Measurements from ENCODE around the gene KRTAP5-8. TPM values are rescaled to one million over a fixed set of nuclear protein-coding genes. Genes with fewer than 3 reads are reported as not detected.
"Not testable (repeated sequence)": the region's sequence is repeated elsewhere in the genome, so short reads cannot be mapped to it uniquely, and the experiment has no call there.

The KRTAP5-8 gene
- total RNA-seq, 1 donor from 2014 or later = not detected

DNA sequence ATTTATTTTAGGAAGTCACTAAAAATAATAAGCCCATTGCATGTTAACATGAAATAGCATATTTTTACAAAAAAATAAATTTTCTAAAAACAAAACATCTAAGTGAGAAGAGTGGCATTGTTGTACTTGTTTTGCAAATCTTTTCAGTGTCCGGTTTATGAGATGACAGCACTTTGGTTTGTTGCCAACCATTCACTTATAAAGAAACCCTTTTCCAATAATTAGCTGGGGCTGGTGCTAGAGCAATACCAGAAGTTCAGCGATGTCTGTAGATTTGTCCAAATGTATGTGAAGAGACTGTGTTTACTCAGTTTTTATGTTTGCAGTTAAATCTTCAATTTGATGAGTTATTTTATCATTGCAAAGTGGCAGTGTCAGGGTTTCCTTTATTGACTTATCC is 32.8 kb upstream of the KRTAP5-8 start:
- no peak for DNase-seq
- ATAC-seq = no peak
- intact Hi-C loops (cut with micrococcal nuclease) = no loop called here

DNA sequence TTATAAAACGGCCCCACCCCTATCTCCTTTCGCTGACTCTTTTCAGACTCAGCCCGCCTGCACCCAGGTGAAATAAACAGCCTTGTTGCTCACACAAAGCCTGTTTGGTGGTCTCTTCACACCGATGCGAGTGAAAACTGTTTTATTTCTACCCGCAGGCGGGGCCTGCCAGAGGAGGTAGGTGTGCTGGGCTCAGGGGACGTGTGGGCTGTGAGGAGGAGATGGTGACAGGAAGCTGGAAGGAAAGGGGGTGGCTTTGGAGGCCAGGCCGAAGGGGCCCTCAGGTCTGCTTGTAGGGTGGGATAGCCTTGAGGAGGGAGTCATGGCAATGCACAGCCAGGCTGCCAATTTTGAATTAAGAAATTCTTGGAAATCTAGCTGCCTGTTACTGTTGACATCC is 32.0 kb upstream of the KRTAP5-8 start:
- DNase-seq (no peak), ATAC-seq (no peak)
- intact Hi-C loops (cut with micrococcal nuclease) = no loop called here

DNA sequence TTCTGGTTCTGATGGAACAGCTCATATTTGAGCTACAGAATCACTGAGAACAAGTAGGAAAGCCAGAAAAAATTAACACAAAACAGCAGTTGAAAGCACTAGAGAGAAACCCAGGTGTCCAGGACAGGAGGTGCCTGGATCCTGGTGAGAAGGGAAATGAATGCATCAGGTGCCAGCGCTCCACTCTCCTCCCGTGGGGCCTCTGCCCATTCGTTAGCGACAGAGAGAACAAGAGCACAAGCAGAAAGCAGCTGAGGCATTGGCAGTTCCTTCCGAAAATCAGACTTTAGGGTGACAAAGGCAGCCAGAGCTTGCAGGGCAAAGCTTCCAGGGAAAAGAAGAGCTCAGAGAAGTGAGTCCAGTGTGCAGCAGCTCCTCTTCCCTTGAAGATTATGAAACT is 30.7 kb upstream of the KRTAP5-8 start:
- no peak for DNase-seq
- ATAC-seq = no peak
- intact Hi-C loops (cut with micrococcal nuclease) = no loop called here

DNA sequence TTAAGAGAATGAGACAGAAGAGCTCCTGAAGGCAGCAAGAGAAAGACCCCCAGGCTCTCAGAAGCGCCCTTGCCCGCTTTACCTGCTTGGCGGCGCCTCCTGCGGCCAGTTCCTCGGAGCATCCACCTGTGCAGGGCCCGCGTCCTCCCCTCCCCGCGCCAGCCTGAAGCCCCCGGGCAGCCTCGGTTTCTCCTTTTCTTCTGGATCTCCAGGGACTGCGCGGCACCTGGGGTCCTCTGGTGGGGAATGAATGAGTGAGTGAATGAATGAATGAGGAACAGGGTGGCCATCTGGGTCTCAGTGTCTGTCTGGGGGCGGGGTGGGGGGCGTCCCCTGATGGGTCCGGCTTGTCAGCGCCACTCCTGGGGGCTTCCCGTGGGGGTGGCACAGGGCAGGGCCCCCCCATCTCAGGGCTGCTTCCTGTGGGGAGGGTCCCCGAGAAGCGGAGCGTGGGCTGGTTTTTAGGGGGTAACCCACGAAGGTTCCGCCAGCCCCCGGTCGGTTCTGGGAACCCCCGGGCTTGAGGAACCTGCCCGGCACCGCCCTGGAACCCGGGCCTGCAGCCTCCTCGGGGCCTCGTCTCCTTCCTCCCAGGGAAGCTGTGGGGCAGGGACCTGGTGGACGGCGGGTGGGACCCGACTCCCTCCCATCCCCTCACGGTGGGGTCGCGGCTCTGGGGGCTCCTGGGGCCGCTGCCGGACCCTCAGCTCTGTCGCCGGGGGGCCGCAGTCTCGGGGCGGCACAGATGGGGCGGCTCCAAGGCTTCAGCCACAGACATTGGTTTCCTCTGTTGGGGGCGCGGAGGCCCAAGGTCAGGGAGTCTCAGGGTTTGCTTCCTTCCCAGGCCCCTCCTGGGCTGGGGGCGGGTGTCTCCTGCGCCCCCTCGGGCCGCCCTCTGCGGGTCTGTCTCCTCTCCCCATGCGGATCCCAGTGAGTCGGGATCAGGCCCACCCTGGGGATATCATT is 19.0 kb upstream of the KRTAP5-8 start:
- DNase-seq = no peak
- intact Hi-C loops (cut with micrococcal nuclease) = no loop called here
- no peak for ATAC-seq

DNA sequence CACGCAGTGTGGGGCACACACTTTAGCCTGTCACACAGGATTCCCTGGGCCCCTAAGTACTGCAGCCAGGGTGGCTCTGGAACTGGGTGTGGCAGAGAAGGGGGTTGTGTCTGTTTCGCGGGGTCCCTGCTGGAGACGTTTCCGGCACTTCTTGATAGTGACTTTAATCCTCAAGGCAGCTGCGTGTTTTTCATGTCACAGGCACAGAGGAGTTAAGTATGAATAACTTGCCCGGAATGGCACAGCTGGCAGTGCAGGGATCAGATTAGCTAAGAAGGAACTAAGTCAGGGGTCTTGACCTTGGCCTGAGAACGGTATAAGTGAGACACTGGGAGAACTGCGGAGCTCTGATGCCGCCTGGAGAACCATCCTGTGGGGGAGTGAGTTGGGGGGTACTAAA is 18.3 kb upstream of the KRTAP5-8 start:
- ATAC-seq = no peak
- no peak for DNase-seq
- intact Hi-C loops (cut with micrococcal nuclease) = no loop called here

DNA sequence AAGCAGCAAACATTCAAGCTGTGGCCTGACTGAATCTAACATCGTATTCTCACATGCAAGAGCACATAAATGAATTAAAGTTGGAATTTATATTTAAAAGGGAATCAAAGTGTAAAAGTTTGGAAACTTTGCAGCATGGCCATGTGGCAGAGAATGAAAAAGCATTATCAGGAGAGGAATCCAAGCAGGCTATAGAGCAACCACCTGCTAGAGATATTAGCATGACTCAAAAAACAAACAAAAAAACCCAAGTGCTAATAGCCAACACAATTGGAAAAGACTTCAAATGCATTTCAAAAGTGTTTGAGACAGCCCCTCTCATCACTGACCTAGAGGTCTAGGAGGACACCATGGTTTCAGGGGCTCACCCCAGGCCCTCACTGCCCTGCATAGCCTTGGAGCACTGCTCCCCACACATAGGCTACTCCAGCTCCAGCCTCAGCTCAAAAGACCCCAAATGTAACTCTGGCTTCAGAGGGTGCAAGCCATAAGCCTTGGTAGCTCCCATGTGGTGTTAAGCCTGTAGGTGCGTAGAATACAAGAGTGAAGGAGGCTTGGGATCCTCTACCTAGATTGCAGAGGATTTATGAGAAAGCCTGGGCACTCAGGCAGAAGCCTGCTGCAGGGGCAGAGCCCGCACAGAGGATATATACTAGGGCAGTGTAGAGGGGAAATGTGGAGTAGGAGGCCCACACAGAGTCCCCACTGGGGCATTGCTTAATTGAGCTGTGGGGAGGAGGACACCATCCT is 12.5 kb upstream of the KRTAP5-8 start:
- intact Hi-C loops (cut with micrococcal nuclease) = no loop called here
- ATAC-seq (no peak), DNase-seq (no peak)

DNA sequence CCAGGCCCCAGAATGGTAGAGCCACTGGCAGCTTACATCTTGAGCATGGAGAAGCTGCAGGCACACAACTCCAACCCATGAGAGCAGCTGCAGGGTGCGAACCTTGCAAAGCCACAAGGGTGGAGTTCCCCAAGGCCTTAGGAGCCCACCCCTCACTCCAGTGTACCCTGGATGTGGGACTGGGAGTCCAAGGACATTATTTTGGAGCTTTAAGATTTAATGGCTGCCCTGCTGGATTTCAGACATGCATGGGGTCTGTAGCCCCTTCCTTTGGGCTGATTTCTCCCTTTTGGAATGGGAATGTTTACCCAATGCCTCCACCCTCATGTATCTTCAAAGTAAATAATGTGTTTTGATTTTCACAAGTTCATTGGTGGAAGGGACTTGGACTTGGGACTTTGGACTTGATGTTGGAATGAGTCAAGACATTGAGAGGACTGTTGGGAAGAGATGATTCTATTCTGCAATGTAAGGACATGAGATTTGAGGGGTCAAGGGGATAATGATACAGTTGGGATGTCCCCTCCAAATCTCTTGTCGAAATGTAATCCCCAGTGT is 11.8 kb upstream of the KRTAP5-8 start:
- no peak for DNase-seq
- no peak for ATAC-seq
- intact Hi-C loops (cut with micrococcal nuclease) = no loop called here

DNA sequence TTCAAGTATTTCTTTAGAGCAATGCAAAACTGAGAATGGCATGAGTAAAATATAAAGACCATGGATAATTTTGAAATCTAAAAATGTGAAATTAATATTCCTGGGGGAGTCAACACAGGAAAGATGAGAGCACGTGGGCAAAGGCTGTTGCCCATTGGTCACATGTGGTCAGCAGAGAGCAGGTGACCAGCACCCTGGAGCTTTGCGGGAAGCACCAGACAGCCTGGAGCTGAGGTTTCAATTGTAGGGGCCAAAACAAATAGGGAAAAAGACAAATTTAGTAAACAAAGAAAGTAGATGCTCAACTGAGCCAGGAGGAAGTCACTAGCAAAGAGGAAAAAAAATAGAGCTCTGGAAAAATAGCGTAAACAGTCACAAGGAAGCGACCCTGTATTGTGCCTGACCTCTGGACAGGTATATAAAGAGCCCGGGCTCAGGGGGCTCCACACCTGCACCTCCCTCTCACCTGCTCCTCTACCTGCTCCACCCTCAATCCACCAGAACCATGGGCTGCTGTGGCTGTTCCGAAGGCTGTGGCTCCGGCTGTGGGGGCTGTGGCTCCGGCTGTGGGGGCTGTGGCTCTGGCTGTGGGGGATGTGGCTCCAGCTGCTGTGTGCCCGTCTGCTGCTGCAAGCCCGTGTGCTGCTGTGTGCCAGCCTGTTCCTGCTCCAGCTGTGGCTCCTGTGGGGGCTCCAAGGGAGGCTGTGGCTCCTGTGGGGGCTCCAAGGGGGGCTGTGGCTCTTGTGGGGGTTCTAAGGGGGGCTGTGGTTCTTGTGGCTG is 10.8 kb upstream of the KRTAP5-8 start, which contains the start of gene KRTAP5-7:
KRTAP5-7 (plus strand) TSS at position 472 of the 780 bp plus-strand sequence; CDS start at position 506, 34 bp downstream.
- intact Hi-C loops (cut with micrococcal nuclease); DNase-seq; ATAC-seq: not testable (repeated sequence)

DNA sequence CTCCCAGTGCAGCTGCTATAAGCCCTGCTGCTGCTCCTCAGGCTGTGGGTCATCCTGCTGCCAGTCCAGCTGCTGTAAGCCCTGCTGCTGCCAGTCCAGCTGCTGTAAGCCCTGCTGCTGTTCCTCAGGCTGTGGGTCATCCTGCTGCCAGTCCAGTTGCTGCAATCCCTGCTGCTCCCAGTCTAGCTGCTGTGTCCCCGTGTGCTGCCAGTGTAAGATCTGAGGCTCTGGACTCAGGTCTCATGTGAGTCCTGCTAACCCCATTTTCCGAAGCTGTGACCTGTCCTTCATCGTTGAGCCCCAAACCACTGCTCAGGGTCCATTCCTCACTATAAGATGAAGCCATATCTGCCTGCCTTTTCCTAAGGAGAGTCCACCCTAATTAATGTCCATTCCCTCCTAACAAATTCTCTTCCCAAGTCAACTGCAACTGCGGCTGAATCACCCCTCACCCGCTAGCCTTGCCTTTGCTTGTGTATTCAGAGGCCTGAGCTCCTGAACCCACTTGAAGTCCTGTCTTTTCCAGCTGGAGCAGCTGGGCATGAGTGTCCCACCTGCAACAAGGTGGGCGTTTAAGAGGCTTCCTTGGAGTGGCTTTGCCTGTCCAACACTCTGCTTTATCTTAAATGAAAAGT is 10.1 kb upstream of the KRTAP5-8 start:
- no peak for DNase-seq
- intact Hi-C loops (cut with micrococcal nuclease) = no loop called here
- no peak for ATAC-seq

DNA sequence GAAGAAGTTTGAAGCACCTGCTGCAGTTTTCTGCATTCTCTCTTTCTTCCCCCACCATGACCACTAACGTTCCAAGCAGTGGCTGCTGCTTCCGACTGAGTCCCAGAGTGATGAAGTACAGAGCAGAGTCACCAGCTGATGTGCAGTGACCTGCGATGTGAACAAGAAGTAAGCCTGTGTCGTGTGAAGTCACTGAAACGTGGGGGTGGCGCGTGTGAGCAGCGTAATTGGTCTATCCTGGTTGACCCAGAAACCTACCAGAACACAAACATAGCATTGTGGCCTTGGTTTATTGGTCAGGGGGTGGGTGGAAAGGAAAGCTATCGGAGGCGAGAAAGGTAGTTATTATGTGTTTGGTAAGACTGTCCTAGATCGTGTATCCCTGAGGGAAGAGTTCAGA is 7.2 kb upstream of the KRTAP5-8 start:
- no peak for ATAC-seq
- intact Hi-C loops (cut with micrococcal nuclease) = no loop called here
- no peak for DNase-seq

DNA sequence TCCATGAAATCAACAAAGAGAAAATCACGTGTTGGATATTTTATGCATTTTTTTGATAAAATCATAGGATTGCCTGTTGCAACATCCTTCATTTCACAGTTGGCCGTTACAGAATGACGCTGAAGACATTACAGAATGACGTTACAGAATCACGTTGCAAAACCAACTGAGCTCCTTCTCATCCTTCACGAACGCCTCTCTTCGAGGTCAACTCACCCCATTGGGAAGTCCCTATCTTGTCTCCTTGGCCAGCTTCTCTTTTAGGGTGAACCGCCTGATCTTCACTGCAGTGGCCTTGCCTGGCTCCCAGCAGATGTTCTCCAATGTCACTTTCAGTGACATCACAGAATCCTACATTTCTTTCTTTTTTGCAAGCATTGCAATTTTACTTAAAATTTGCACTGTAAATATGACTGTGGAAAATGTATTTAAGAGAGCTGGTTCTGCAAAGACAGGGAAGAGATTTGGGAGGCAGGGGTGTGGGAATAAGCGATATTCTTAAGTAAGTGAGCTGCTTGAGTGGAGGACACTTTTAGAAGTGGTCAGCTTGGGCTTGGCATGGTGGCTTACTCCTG is 5.7 kb upstream of the KRTAP5-8 start:
- no peak for ATAC-seq
- intact Hi-C loops (cut with micrococcal nuclease) = no loop called here
- DNase-seq = no peak

DNA sequence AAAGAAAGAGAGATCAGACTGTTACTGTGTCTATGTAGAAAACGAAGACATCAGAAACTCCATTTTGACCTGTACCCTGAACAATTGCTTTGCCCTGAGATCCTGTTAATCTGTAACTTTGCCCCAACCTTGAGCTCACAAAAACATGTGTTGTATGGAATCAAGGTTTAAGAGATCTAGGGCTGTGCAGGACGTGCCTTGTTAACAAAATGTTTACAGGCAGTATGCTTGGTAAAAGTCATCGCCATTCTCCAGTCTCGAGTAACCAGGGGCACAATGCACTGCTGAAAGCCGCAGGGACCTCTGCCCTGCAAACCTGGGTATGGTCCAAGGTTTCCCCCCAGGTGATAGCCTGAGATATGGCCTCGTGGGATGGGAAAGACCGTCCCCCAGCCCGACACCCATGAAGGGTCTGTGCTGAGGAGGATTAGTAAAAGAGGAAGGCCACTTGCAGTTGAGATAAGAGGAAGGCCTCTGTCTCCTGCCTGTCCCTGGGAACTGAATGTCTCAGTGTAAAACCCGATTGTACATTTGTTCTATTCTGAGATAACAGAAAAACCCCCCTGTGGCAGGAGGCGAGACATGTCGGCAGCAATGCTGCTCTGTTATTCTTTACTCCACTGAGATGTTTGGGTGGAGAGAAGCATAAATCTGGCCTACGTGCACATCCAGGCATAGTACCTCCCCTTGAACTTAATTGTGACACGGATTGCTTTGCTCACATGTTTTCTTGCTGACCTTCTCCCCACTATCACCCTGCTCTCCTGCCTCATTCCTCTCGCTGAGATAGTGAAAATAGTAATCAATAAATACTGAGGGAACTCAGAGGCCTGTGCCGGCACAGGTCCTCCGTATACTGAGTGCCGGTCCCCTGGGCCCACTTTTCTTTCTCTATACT is 2.9 kb upstream of the KRTAP5-8 start:
- intact Hi-C loops (cut with micrococcal nuclease); ATAC-seq; DNase-seq: not testable (repeated sequence)

DNA sequence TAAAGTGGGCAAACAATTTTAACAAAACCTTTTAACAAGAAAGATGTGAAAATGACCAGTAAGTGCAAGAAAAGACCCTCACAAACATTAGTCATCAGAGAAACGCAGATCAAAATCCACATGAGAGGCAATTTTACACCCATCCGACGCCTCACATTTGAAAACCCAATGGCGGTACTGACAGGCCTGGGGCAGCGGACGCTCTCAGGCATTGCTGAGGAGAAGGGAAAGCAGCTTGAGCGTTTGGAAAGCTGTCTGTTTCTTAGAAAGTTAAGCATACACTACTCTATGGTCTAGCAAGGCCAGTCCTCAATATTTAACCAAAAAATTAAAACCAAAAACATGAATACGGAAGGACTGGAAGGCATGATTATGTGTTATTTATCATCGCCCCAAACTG is 2.0 kb upstream of the KRTAP5-8 start:
- intact Hi-C loops (cut with micrococcal nuclease) = no loop called here
- no peak for DNase-seq
- ATAC-seq = no peak

DNA sequence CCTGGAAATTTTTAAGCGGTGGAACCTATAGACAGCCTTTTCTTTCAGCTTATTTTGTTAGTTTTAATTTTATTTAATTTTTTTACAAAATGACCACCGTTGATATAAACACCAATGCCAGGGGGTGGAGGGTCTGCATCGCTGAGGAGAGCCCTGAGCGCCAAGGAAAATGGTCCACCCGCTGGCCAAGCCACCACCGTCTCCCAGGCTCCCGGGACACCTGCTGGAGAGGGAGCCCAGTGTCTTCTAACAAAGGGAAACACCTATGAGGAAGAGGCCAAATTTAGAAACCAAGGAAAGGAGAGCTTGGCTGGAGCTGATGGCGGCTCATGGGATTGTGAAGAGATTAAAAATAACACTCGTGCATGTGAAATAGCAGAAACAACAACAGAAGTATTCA is 288 bp upstream of the KRTAP5-8 start:
- ATAC-seq (no peak), DNase-seq (no peak)
- intact Hi-C loops (cut with micrococcal nuclease) = no loop called here

DNA sequence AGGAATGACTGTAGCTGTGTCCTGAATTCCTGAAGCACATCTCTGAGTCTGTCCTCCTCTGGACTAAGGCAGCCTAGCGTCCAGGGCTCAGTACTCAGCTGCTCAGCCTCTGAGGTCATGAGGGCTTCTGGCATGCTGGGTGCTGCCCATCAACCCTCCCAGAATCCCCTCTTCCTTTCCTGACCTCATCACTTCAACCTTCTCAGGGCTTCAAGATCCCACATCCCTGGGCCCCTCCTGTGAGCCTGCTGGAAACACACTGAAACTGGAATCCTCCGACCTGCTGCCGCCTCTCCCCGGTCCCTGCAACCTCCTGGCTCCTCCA is 803 bp downstream of the KRTAP5-8 start:
- DNase-seq (no peak), ATAC-seq (no peak)
- intact Hi-C loops (cut with micrococcal nuclease) = no loop called here

DNA sequence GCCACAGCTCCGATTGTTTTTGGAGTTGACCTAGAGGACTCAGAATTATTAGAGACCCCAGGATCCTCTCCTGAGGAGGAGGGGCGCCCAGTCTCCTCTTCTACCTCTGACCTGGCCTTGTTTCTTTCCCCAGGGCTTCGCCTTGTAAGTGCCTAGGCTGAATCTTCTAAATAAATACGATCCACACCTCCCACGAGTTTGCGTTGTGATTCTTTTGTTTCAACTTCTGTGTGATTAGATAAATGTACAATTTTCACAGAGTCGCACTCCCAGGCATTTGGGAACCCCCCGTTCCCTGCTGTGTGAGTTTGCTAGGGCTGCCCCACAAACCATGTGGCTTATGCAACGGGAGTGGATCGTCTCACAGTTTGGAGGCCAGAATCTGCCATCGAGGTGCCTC is 1.2 kb downstream of the KRTAP5-8 start:
- intact Hi-C loops (cut with micrococcal nuclease) = no loop called here
- ATAC-seq (no peak), DNase-seq (no peak)

DNA sequence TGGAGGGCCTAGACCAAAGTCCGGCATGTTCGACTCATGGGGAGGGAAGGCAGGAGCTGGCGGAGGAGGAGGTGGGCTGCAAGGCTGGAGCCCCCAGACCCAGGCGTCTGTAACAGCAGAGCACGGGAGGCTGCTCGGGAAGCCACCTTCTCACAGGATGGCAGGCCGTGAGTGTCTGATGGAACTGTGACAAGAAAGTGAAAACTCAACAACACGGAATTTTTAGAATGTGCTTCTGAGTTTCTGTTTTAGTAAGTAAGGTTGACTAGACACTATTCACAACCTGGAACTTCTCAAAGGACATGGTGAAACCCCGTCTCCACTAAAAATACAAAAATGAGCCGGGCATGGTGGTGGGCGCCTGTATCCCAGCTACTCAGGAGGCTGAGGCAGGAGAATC is 2.1 kb downstream of the KRTAP5-8 start:
- intact Hi-C loops (cut with micrococcal nuclease); DNase-seq; ATAC-seq: not testable (repeated sequence)
